Activated CD4-positive, alpha-beta T cell treated with anti-CD3 and anti-CD28 coated beads, Interleukin-10, Interleukin-2, amounts not matched to agents 100 ng/mL and 50 ng/mL, durations not matched to agents 16 hours and 8 hours (primary cell): ENCODE data around the gene ARRB1.
"Not testable (repeated sequence)": the region's sequence is repeated elsewhere in the genome, so short reads cannot be mapped to it uniquely, and the experiment has no call there.

Experiments used
- DNase-seq: peaks from one replicate; pipeline ENCODE4 v3.0.0-alpha.2; 2020

Gene ARRB1

DNA sequence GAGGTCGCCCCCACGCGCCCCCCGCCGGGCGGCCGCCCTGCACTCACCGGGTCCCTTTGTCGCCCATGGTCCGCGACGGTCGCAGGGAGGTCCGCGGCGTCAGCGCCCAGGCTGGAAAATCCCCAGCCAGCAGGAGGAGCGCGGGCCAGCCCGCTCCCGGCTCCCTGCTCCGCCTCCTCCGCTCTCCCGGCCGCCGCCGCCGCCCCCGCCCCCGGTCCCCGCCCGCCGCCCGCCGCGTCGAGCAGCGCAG, at the start of gene ARRB1:
TSS of gene ARRB1 (minus strand) at position 121 of the 250 bp plus-strand sequence. CDS start at position 67, 54 bp downstream.
- no peak for DNase-seq

DNA sequence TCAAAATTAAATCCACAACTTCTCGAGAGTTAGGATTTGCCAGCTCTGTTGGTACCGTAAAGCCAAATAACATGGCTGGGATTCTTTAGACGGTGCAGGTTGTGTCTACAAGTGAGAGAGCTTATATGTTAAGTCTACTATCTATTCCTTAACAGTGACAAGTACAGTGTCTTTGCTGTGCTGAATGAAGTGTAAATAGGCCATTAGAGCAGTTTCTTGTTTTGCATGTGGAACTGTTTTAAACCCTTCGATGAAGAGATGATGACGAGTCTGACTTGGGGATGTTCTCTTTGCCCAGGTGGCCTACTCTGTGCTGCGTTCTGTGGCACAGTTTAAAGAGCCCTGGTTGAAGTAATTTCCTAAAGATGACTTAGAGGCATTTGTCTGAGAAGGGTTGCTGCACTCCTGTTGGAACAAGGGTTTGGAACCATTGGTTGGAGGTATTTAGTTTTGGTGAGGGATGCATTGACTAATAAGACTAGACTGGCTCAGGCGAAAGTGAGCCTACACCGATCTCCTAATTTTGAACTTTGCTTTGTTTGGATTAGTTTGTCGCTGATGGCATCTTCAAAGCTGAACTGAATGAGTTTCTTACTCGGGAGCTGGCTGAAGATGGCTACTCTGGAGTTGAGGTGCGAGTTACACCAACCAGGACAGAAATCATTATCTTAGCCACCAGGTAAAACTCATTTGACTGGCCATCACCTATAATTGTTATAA, 48.8 kb upstream of the ARRB1 start:
- DNase-seq: no peak

DNA sequence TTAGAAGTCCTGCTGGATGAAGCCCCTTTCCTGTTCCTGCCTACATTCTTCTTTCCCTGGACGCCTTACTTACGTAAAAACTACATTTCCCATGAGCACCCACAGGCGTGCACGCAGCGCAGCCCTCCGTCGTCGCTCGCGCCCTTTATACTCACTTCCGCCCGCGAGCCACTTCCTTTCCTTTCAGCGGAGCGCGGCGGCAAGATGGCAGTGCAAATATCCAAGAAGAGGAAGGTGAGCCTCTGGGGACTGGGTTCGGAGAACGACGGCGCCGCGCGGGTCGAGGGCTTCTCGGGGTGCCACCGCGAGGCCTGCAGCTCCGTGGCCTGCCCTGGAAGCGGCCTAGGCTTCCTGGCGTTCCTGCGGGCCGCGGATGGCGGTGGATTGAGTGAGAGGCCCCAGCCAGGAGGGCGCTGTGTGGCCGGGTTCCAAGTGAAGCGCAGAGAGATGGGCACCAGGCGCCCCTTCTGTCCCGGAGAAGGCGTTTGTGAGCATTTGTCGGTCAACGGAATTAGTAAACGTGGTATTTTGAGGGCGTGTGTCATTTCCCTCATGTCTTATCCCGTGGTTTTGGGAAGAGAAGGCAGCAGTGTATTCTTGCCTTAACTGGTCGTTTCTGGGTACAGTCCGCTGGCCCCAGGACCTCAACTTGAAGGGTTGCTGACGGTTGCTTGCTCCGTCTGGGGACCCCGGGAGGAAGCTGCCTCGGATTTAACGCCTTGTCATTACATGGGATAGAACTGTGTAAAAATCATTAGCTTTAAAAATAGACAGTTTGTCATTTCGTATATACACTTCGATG, 48.1 kb upstream of the ARRB1 start, which contains the start of gene RPS3:
TSS of gene RPS3 (plus strand) at position 175 of the 802 bp plus-strand sequence. CDS start at position 205, 30 bp downstream.
- peak; percentile 93 for DNase-seq

DNA sequence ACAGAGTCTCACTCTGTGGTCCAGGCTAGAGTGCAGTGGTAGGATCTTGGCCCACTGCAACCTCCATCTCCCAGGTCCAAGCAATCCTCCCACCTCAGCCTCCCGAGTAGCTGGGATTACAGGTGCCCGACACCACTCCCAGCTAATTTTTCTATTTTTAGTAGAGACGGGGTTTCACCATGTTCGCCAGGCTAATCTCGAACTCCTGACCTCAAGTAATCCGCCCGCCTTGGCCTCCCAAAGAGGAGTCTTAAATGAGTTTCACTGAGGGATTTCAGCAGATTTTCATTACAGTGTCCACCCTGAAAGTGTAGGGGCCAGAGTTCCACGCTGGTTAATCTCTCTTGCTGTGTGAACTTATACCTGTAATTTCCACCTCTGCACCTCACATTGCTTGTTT, 47.4 kb upstream of the ARRB1 start:
- DNase-seq: no peak

DNA sequence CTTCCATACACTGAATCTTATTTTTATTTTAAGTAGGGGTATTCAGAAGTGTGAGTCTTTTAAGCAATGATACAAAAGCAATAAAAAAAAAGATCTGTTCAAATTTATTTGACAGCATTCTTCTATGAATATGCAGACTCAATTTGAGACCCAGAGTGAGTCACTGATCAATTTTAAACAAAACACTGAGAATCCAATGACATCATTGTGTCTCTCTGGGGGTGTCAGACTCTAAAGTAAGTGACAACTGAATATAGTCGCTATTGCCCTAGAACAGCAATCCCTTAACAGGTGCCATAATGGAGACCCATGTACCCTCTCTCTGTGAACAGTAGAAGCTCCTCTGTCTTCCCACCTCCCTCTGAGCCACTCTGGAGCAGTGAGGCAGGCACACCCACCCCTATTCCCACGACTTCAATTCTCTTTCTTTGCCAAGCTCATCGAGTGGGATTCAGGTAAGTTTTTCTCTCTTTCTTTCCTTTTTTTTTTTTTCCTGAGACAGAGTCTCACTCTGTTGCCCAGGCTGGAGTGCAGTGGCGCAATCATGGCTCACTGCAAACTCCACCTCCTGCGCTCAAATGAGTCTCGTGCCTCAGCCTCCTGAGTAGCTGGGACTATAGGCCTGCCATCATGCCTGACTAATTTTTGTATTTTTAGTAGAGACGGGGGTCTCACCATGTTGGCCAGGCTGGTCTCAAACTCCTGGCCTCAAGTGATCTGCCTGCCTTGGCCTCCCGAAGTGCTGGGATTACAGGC, 42.8 kb upstream of the ARRB1 start:
- no peak for DNase-seq

DNA sequence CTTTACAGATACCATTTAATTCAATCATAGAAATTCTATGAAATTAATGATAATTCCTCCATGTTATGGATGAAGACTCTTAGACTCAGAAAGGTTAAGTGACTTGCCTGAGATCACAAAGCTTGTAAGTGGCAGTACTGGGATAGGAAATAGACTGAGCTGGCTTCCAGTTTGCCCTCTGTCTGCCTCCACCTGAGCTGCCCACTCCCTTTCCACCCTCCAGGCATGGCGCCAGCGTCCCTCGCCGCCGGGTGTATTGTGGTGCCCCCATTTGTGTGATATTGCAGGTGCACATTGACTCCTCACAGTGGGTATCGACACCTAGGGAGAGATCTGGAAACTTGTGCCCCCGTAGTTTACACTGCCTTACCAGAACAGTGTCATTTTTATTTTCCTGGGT, 38.5 kb upstream of the ARRB1 start:
- DNase-seq: no peak

DNA sequence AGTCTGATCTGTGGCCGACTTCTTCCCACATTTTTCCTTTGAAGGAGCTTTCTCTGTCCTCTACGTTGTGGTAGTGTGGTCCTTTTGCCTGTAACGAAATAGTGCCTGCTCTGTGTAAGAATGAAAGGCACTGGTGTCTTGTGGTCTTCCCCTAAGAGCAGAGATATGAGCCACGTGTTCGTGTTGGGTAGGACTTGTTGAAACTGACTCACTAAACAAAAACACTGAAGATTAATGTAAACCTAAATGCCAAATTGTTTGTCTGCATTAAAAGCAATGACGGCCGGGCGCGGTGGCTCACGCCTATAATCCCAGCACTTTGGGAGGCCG, 37.8 kb upstream of the ARRB1 start:
- no peak for DNase-seq

DNA sequence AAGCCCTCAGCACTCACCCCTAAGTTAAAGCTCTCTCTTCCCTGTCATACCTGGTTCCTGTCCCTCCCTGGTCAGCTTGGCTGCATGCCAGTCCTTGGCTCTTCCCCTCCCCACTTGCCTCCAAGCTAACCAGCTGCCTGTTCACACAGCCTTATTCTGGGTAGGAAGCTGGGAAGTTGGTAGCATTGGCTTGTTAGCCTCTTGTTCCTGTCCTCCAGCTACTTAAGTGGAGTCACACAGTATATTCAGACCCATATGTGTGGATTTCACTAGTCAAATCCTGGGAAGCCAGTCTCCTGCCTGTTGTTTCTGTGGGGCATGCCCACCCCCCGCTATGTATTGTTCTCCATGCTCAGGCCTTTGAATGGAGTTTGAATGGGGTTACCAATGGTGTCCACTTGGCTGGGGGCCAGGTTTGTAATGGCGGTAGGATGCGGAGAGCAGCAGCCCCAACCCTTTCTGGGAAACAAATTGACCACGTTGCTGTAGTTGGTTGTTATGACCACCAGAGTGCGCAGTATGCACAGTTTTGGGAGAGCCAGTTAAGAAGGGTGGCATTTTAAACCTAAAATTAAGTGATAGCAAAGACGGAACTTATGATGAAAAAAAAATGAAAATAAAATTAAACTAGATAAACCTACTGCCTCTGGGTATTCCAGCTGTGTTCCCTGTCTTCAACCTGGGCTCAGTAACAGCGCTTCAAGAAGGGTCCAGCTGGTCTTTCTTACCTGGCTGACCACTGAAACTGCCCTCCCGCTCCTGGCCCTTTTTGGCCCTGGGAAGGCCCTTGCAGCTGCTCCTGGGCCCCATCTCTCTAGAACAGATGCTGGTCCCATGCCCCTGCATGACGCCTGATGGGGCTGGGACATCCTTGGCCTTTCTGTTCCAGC, 37.2 kb upstream of the ARRB1 start:
- DNase-seq: peak; percentile 83

DNA sequence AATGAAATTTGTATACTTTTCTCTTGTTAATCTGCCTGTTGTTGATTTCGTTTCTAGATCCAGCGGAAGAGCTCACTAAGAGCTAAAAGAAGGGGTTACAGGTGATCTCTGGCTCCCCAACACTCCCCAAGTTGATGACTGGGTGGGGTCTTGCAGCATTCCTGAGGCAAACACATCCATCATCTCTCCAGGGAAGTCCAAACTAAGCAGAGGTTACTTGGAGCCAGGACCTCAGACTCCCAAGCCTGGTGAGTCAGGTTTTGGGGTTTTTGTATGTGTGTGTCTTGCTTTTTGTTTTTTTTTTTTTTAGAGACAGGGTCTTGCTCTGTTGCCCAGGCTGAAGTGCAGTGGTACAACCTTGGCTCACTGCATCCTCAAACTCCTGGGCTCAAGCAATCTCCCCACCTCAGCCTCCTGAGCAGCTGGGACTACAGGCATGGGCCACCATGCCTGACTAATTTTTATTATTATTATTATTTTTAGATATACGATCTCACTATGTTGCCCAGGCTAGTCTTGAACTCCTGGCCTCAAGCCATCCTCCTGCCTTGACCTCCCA, 36.4 kb upstream of the ARRB1 start:
- DNase-seq: no peak

DNA sequence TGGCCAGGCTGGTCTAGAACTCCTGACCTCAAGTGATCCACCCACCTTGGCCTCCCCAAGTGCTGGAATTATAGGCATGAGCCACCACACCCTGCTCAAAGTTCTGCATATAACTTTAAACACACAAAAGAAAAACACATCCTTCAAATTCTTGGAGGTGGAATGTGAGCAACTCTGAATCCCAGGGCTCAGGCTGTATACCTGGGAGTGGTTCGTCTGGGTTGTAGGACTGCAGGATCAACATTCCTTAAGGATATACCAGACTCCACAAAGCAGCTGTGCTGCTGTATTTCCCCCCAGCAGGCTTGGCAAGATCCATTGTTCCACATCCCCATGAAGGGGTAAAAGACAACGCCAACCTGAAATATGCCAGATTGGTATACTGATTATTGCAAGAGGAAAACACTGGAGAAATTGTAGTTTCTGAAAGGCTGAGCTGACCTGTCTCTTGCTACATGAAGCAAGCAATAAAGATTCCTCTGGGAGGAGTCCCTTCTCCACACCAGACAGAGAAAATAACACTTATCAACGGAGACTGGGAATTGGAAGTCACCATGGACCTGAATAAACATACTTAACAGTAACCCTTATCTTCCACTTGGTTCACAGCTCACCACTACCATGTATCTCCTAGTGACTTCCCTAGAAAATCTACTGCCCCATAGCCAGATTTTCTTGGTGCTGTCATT, 35.6 kb upstream of the ARRB1 start:
- DNase-seq: no peak

DNA sequence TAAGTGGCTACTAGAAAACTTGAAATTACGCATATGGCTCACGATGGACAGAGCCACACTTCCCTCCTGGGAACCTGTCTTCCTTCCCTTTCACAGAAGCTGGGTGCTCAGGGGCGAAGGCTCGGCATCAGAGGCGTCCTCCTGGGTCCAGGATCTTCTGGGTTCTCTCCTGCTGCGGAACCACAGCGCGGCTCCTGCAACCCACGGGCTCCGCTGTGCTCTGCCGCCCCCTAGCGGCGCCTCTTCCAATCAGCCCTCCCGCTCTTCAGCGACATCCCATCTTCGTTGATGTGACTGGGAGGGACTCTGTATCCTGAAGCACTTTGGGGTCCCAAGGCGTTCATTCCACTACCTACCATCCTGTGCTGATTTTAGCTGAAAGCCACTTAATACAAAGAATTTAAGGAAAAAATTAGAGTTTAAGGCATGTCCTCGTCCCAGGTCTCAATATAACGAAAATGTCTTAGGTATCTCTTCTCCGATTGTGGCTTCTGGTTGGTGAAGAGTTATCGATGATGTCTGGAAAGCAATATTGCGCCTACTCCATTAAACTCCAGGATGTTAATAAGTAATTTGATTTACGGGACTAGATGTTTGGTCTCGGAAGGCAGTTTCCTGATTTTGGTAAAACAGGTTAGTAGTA, 33.1 kb upstream of the ARRB1 start:
- DNase-seq: peak; percentile 81

DNA sequence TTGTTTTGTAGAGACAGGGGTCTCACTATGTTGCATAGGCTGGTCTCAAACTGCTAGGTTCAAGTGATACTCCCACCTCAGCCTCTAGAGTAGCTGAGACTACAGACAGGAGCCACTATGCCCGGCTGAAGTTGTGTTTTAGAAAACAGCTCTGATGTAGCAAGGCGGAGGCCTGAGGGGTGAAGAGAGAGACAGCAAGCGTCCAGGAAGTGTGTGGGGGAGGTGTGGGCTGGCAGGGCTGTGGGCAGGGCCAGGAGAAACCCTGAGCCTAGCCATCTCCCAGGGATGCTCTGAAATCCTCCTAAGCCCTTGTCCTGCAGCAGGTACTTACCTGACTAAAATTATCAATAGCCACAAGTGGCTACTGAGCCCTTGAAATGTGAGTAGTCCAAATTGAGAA, 31.8 kb upstream of the ARRB1 start:
- DNase-seq: peak; percentile 32

DNA sequence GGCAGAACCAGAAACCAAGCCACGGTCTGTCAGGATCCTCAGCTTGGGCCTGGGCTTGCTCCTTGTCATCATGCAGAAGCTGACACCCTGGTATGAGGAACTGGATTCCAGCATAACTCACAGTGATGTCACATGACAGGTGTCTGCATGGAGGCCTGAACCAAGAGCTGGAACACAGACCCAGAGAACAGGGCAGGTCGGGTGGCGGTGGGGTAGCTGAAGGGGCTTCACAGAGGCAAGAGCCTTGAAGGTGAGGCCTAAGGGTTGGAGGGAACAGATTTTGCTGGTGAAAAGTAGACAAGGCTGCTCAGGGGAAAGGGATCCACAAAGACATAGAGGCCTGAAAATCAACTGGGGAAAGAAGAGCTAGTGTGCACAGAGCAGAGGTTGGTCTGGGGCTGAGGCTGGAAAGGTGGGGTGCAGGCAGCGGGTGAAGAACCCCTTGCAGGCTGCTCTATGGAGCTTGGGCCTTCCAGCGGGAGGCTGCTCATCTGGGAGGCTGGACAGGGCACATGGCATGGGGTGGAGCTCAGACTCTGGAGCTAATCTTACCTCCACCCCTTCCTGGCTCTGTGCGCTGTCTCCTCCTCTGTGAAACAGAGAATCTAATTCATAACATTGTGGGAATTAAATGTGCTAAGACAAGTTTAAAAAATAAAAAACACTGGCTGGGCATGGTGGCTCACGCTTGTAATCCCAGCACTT, 29.4 kb upstream of the ARRB1 start:
- no peak for DNase-seq

DNA sequence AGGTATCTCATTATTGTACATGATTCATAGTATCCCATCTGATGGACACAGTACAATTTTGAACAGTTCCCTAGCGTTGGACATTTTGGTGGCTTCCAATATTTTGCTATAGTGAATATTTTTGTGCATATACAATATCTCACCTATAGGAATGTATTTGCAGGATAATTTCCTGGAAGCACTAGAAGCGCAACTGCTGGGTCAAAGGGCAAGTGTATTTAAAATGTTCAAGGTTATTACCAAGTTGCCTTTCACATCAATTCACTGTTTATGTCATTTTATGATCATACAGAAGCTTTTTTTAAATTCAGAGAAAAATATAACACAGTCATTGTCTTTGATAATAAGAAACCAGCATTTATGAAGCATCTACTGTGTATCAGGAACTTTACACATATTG, 28.8 kb upstream of the ARRB1 start:
- no peak for DNase-seq

DNA sequence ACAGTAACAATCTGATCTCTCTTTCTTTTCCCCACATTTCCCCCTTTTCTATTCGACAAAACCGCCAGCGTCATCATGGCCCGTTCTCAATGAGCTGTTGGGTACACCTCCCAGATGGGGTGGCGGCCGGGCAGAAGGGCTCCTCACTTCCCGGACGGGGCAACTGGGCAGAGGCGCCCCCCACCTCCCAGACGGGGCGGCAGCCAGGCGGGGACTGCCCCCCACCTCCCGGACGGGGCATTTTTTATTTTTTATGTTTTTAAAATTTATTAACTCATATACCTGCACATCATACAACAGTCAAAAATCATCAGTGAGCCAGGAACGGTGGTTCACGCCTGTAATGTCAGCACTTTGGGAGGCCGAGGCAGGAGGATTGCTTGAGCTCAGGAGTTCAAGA, 27.3 kb upstream of the ARRB1 start:
- not testable (repeated sequence) for DNase-seq

DNA sequence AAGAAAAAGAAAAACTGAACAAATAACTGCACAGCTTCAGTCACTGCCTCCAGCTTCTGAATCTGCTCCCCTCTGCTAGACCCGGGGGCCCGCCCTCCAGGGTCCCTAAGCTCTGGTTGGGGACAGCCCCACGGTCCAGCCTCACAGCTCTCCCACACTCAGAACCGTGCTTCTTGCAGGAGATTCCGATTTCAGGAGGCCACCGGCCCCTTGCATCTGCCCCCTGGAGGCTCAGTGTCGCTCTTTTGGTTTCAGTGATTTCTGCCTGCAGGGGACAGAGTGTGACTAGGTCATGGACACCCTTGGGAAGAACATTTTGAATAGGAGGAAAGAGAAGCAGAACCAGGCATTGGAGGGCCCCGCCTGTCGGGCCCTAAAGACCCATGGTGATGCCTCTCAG, 24.7 kb upstream of the ARRB1 start:
- DNase-seq: no peak

DNA sequence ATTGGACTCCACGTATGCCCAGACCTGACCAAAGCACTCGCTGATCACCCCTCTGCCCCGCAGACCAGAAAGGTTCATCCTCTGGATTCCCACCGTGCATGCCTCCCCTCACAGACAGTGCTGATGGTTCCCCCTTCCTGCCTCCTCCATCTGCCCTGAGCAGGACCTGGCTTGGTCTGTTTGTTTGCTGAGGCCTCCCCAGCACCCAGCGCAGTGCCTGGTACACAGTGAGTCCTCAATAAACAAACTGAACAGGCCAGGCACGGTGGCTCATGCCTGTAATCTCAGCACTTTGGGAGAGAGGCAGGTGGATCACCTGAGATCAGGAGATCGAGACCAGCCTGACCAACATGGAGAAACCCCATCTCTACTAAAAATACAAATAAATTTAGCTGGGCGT, 24.2 kb upstream of the ARRB1 start:
- DNase-seq: no peak

DNA sequence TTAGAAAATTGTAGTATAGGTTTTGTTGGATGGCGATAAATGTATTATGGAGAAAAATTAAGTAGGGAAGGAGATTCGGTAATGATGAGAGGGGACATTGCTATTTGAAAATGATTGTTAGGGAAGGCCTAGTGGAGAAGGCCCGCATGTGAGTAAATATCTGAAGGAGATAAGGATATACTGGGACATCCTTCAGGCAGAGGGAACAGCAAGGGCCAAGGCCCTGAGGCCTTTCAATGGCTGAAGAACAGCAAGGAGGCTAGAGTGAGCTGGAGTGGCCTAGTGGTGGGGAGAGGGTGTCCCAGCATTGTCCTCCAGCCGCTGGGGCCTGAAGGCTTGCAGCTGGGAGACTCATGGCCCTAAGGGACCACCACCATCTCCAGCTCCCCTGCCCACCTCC, 23.2 kb upstream of the ARRB1 start:
- no peak for DNase-seq

DNA sequence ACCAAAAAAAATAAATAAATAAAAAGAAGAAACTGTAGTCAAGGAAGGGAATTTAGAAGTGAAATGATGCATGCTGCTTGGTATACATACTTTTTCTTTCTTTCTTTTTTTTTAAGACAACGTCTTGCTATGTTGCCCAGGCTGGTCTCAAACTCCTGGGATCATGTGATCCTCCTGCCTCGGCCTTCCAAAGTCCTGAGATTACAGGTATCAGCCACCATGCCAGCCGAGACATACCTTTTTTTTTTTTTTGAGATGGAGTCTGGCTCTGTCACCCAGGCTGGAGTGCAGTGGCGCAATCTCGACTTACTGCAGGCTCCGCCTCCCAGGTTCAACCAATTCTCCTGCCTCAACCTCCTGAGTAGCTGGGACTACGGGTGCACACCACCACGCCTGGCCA, 21.7 kb upstream of the ARRB1 start:
- DNase-seq: no peak

DNA sequence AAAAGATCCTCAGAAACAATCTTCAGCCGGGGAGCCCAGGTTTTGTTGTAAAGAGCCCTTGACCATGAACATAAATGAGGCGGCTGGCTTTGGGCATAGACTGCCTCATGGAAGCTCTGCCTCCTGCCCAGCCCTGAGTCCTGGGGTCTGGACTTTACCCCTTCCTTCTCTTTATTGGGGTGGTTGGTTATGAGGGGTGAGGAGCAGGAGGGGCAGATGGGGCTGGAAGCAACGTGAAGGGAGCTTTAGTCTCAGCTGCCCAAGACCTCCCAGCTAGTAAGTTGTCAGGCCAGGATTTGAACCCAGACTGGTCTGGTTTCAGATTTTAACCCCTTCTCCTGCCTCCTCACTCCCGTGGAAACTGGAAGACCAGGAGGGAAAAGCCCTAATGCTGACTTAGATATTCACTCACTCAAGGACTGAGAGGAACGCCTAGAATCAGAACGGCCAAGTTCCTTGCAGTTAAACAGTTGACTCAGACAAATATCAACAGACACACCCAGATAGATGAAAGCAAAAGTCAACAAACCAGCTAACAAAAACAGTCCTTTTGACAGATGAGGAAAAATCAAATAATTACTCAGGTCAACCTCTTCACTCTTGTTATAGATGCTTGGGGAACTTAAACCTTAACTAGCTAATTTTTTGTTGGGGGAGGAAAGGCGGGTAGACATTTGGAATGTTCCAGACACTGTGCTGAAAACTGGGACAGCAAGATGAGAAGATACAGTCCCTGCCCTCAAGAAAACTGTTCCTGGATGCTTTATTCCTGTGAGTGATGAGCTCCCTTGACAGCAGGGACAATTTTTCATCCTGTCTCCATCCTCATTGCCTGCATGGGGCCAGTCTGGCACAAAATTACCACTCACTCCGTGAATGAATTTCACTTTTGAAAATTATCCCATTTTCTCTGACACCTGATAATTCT, 20.8 kb upstream of the ARRB1 start:
- no peak for DNase-seq
